Left lung (tissue), 10 donors: ENCODE data around the gene ATXN10. TPM values are rescaled to one million over a fixed set of nuclear protein-coding genes. Genes with fewer than 3 reads are reported as not detected.
A peak's percentile ranks its signal among the peaks of the same experiment; 100 is the strongest.

Experiments
- ATAC-seq: fragments of 200-7000 bp; cut with Tn5 transposase; one replicate; pipeline ENCODE4 v1.9.1; 2020; ENCODE audit warnings: moderate library complexity
- DNase-seq, 4 donors: peaks; one replicate each; pipeline ENCODE4 v3.0.0-alpha.2; 2013 to 2020
- H3K27ac ChIP-seq, 2 donors: fragments of 200-600 bp; sonication (generic) in 1 of 2; one replicate each; pipeline versions ENCODE4 v1.5.0 to v1.8.0; 2020 to 2021
- H3K27me3 ChIP-seq, 2 donors: fragments of 200-600 bp; sonication (generic) in 1 of 2; one replicate each; pipeline versions ENCODE4 v1.5.0 to v1.8.0; 2020 to 2021
- H3K36me3 ChIP-seq, 2 donors: fragments of 200-600 bp; sonication (generic) in 1 of 2; one replicate each; pipeline versions ENCODE4 v1.5.0 to v1.8.0; 2020 to 2021
- H3K4me1 ChIP-seq, 2 donors: fragments of 200-600 bp; one replicate each; pipeline ENCODE4 v1.8.0; 2021
- H3K4me3 ChIP-seq, 2 donors: fragments of 200-600 bp; sonication (generic) in 1 of 2; one replicate each; pipeline versions ENCODE4 v1.5.0 to v1.8.0; 2020 to 2021; ENCODE audit warnings: mild to moderate bottlenecking in 1 of 2
- H3K9me3 ChIP-seq, 2 donors: fragments of 200-600 bp; sonication (generic) in 1 of 2; one replicate each; pipeline versions ENCODE4 v1.5.0 to v1.8.0; 2020 to 2021
- CTCF ChIP-seq, 2 donors: fragments of 200-600 bp; sonication (generic) in 1 of 2; IDR thresholded peaks; one replicate each; pipeline versions ENCODE4 v1.5.0 to v1.8.0; 2021; ENCODE audit warnings: antibody characterized with exemption in 2 of 2
- intact Hi-C, 2 donors: fragments of 100-400 bp; cut with DNase I; formaldehyde crosslinking; loops; one replicate each; pipeline versions ENCODE4 v1.11.2 to v1.14.2; 2022
- microRNA-seq, 2 donors: library from miRNA; unstranded; fragments of <30 nt; microRNA quantifications; one replicate each; pipeline ENCODE4, GENCODE V29; 2019
- polyA plus RNA-seq, 6 donors: library from polyadenylated mRNA; unstranded; fragments of 120-200 nt; gene quantifications; one replicate each; pipeline ENCODE4 v1.2.1, GENCODE V29; 2013; ENCODE audit not compliant: insufficient read length in 6 of 6
- total RNA-seq, 2 donors: library from RNA; stranded (reverse); fragmentation: NEBNext Ultra II Directional; extraction: Animal tissue kit (Norgen Biotek cat#: 25700); gene quantifications; one replicate each; pipeline ENCODE4 v1.2.1, GENCODE V29; 2021
- donor health status: DM: no; HTN: yes; CAD: no.
- donor health status: DM: no; HTN: no; CAD: no.

Gene ATXN10
- total and polyA plus RNA-seq, 8 donors = 117 to 281 (median 237) TPM

GRCh38 chr22:45893516-45893915 lies 221.9 kb downstream of the ATXN10 start:
- intact Hi-C loops = no loop called here
- TF ChIP-seq CTCF (IDR thresholded peaks at IDR 0.05) = no peak
- Histone ChIP-seq H3K27me3 (peaks cover 0 to 67% of the 10 kb centered on the region in 2 donors), H3K9me3 (no peaks in the 10 kb centered on the region), H3K4me3 (no peak overlapping the region), H3K36me3 (no peaks in the 10 kb centered on the region), H3K4me1 (peaks cover 0 to 4% of the 10 kb centered on the region in 2 donors), H3K27ac (no peak overlapping the region)
- ATAC-seq (no peak), DNase-seq (peak in 1 of 4 donors; percentile 31)

Small RNA genes lying within 50 kb of the gene (microRNA-seq; reads per million reads assigned to microRNA genes)
- gene MIR4762 = 0 reads per million in 2 donors

Other genes with a start within 250 kb of the ATXN10 start
- gene FBLN1, start 169.0 kb upstream of the ATXN10 start, total RNA-seq = 100 to 1,000 TPM; 351 to 447 TPM
- 100 to 1,000 TPM; 287 to 329 (median 305) TPM for gene FBLN1, start 169.0 kb upstream of the ATXN10 start, polyA plus RNA-seq